H1 (cell line): ENCODE data around the gene RBM20.

Source experiments
- BRCA1 ChIP-seq: IDR thresholded peaks from 2 replicates; pipeline ENCODE4 v1.6.1; 2012; ENCODE audit warnings: low read depth, low read length, improper control_type of control experiment
- CEBPB ChIP-seq: IDR thresholded peaks from 2 replicates; pipeline ENCODE4 v1.6.1; 2012; ENCODE audit warnings: low read depth, low read length
- CTCF ChIP-seq, 3 experiments: IDR thresholded peaks; 1 replicate in 2 of 3; 2 replicates in 1 of 3; pipeline versions ENCODE4 v1.5.1 to v1.6.1; 2011; ENCODE audit warnings: low read length in 3 of 3, mild to moderate bottlenecking in 3 of 3, inconsistent platforms in 2 of 3, low read depth in 1 of 3, moderate library complexity in 1 of 3; ENCODE audit not compliant: insufficient read depth in 1 of 3; ENCODE audit errors: control extremely low read depth in 1 of 3
- E2F6 ChIP-seq: IDR thresholded peaks from 2 replicates; pipeline ENCODE4 v1.6.1; 2012; ENCODE audit warnings: inconsistent platforms
- EP300 ChIP-seq, 2 experiments: IDR thresholded peaks; 1 replicate in 1 of 2; 2 replicates in 1 of 2; pipeline ENCODE4 v1.6.1; 2011 to 2012; ENCODE audit warnings: low read depth in 2 of 2, low read length in 2 of 2, mild to moderate bottlenecking in 2 of 2, borderline replicate concordance in 1 of 2, inconsistent platforms in 1 of 2, moderate library complexity in 1 of 2
- EZH2 ChIP-seq: fragments of 200-600 bp; sonication (generic); IDR thresholded peaks from 2 replicates; pipeline ENCODE4 v1.7.1; 2012; ENCODE audit warnings: low read depth, mild to moderate bottlenecking, moderate library complexity, low read length, inconsistent platforms; ENCODE audit not compliant: severe bottlenecking
- GABPA ChIP-seq: IDR thresholded peaks from 2 replicates; pipeline ENCODE4 v1.6.1; 2011; ENCODE audit warnings: mild to moderate bottlenecking, low read length, moderate library complexity, borderline replicate concordance; ENCODE audit not compliant: insufficient read depth
- JUND ChIP-seq: IDR thresholded peaks from 2 replicates; pipeline ENCODE4 v1.6.1; 2011; ENCODE audit warnings: mild to moderate bottlenecking, improper control_type of control experiment, low read length
- NANOG ChIP-seq: IDR thresholded peaks from 2 replicates; pipeline ENCODE4 v1.6.1; 2011; ENCODE audit warnings: low read length, low read depth, mild to moderate bottlenecking, inconsistent platforms; ENCODE audit not compliant: insufficient read depth, poor library complexity, severe bottlenecking
- PHF8 ChIP-seq: fragments of 200-600 bp; sonication (generic); conservative IDR thresholded peaks from 2 replicates; pipeline ENCODE4 v1.7.1; 2012; ENCODE audit warnings: low read depth, mild to moderate bottlenecking, inconsistent platforms, low read length, moderate library complexity
- RBBP5 ChIP-seq: IDR thresholded peaks from 2 replicates; pipeline ENCODE4 v1.7.1; 2012; ENCODE audit warnings: low read depth, mild to moderate bottlenecking, inconsistent platforms, low read length, moderate library complexity, borderline replicate concordance
- RXRA ChIP-seq: IDR thresholded peaks from 2 replicates; pipeline ENCODE4 v1.6.1; 2011; ENCODE audit warnings: low read depth, mild to moderate bottlenecking, low read length, moderate library complexity; ENCODE audit not compliant: insufficient read depth
- SIX5 ChIP-seq: IDR thresholded peaks from 2 replicates; pipeline ENCODE4 v1.6.1; 2011; ENCODE audit warnings: mild to moderate bottlenecking, low read depth, low read length
- YY1 ChIP-seq: IDR thresholded peaks from 2 replicates; pipeline ENCODE4 v1.6.1; 2011; ENCODE audit warnings: low read depth, mild to moderate bottlenecking, low read length

GRCh38 chr10:110841767-110842267 lies 197.7 kb downstream of the RBM20 start:
- TF ChIP-seq GABPA (no peak), CTCF (IDR thresholded peaks at IDR 0.05; ENCODE audit: control extremely low read depth in 1 of 3, insufficient read depth in 1 of 3, low read depth in 1 of 3, low read length in 3 of 3) (no peak), NANOG (no peak), JUND (no peak), YY1 (no peak), PHF8 (no peak), EP300 (IDR thresholded peaks at IDR 0.05; ENCODE audit: borderline replicate concordance in 1 of 2, low read depth in 2 of 2, low read length in 2 of 2) (no peak), CEBPB (no peak), RXRA (no peak), BRCA1 (no peak), E2F6 (no peak), SIX5 (no peak), RBBP5 (no peak), EZH2 (no peak)
